RWPE2 (cell line): ENCODE measurements around the gene KLHL30.

ENCODE experiments used
- ATAC-seq: fragments of 200-7000 bp; cut with Tn5 transposase; 3 replicates; pipeline ENCODE4 v1.9.1; 2021; ENCODE audit warnings: low read depth
- DNase-seq: peaks from one replicate; pipeline ENCODE4 v3.0.0-alpha.2; 2020; ENCODE audit warnings: low spot score
- H3K27ac ChIP-seq: fragments of 450-650 bp; 2 replicates; pipeline ENCODE4 v1.5.1; 2017; ENCODE audit warnings: mild to moderate bottlenecking; ENCODE audit not compliant: poor library complexity, severe bottlenecking
- H3K27me3 ChIP-seq: fragments of 250-450 bp; sonication (Bioruptor Pico); 2 replicates; pipeline ENCODE4 v1.5.1; 2021; ENCODE audit warnings: mild to moderate bottlenecking, moderate library complexity; ENCODE audit not compliant: insufficient read depth, poor library complexity, severe bottlenecking
- H3K36me3 ChIP-seq: fragments of 250-450 bp; sonication (Bioruptor Pico); 2 replicates; pipeline ENCODE4 v1.5.1; 2020; ENCODE audit warnings: low read depth, mild to moderate bottlenecking, moderate library complexity
- H3K4me1 ChIP-seq: fragments of 250-450 bp; sonication (Bioruptor Pico); 2 replicates; pipeline ENCODE4 v1.5.1; 2021; ENCODE audit warnings: mild to moderate bottlenecking, moderate library complexity; ENCODE audit not compliant: insufficient read depth, poor library complexity, severe bottlenecking
- H3K4me3 ChIP-seq: fragments of 250-450 bp; sonication (Bioruptor Pico); 2 replicates; pipeline ENCODE4 v1.5.1; 2021; ENCODE audit warnings: mild to moderate bottlenecking, moderate library complexity; ENCODE audit not compliant: severe bottlenecking
- H3K9me3 ChIP-seq: fragments of 250-450 bp; sonication (Bioruptor Pico); 2 replicates; pipeline ENCODE4 v1.5.1; 2021; ENCODE audit warnings: mild to moderate bottlenecking, moderate library complexity; ENCODE audit not compliant: severe bottlenecking
- CTCF ChIP-seq: fragments of 450-650 bp; IDR thresholded peaks from one replicate; pipeline ENCODE4 v1.5.1; 2017; ENCODE audit warnings: mild to moderate bottlenecking, moderate library complexity; ENCODE audit not compliant: poor library complexity, severe bottlenecking

The KLHL30 gene

GRCh38 chr2:238172439-238172838 is 34.0 kb downstream of the KLHL30 start:
- Histone ChIP-seq H3K4me3 (no peak overlapping the region), H3K36me3 (peaks cover 59% of the 10 kb centered on the region), H3K9me3 (no peaks in the 10 kb centered on the region), H3K27me3 (no peaks in the 10 kb centered on the region), H3K27ac (peak overlapping the region; percentile 96), H3K4me1 (peaks cover 32% of the 10 kb centered on the region)
- TF ChIP-seq CTCF = no peak
- DNase-seq (no peak), ATAC-seq (no peak)

GRCh38 chr2:238173692-238174091 is 35.2 kb downstream of the KLHL30 start:
- Histone ChIP-seq H3K4me3 (no peak overlapping the region), H3K27ac (no peak overlapping the region), H3K4me1 (peaks cover 27% of the 10 kb centered on the region), H3K27me3 (no peaks in the 10 kb centered on the region), H3K9me3 (no peaks in the 10 kb centered on the region), H3K36me3 (peaks cover 61% of the 10 kb centered on the region)
- no peak for ATAC-seq
- no peak for DNase-seq
- no peak for TF ChIP-seq CTCF

GRCh38 chr2:238174291-238174690 is 35.8 kb downstream of the KLHL30 start:
- no peak for TF ChIP-seq CTCF
- no peaks in the 10 kb centered on the region for H3K27me3 ChIP-seq
- no peaks in the 10 kb centered on the region for H3K9me3 ChIP-seq
- peaks cover 21% of the 10 kb centered on the region for H3K4me1 ChIP-seq
- no peak for DNase-seq
- H3K4me3 ChIP-seq = no peak overlapping the region
- no peak for ATAC-seq
- peaks cover 61% of the 10 kb centered on the region for H3K36me3 ChIP-seq
- H3K27ac ChIP-seq = no peak overlapping the region

GRCh38 chr2:238174701-238175100 is 36.2 kb downstream of the KLHL30 start:
- TF ChIP-seq CTCF = no peak
- peaks cover 64% of the 10 kb centered on the region for H3K36me3 ChIP-seq
- no peaks in the 10 kb centered on the region for H3K9me3 ChIP-seq
- H3K4me1 ChIP-seq = peaks cover 17% of the 10 kb centered on the region
- no peaks in the 10 kb centered on the region for H3K27me3 ChIP-seq
- ATAC-seq (no peak), DNase-seq (no peak)
- H3K4me3 ChIP-seq = no peak overlapping the region
- H3K27ac ChIP-seq = no peak overlapping the region

- Histone ChIP-seq H3K9me3 (no peaks in the 10 kb centered on the region), H3K4me1 (no peaks in the 10 kb centered on the region), H3K36me3 (peaks cover 66% of the 10 kb centered on the region), H3K4me3 (no peak overlapping the region), H3K27ac (no peak overlapping the region), H3K27me3 (no peaks in the 10 kb centered on the region)
- no peak for TF ChIP-seq CTCF
- DNase-seq (no peak), ATAC-seq (no peak)
Observed at GRCh38 chr2:238176613-238177012, 38.1 kb downstream of the KLHL30 start.
